ENCODE data around the gene TNS3.

The TNS3 gene

DNA sequence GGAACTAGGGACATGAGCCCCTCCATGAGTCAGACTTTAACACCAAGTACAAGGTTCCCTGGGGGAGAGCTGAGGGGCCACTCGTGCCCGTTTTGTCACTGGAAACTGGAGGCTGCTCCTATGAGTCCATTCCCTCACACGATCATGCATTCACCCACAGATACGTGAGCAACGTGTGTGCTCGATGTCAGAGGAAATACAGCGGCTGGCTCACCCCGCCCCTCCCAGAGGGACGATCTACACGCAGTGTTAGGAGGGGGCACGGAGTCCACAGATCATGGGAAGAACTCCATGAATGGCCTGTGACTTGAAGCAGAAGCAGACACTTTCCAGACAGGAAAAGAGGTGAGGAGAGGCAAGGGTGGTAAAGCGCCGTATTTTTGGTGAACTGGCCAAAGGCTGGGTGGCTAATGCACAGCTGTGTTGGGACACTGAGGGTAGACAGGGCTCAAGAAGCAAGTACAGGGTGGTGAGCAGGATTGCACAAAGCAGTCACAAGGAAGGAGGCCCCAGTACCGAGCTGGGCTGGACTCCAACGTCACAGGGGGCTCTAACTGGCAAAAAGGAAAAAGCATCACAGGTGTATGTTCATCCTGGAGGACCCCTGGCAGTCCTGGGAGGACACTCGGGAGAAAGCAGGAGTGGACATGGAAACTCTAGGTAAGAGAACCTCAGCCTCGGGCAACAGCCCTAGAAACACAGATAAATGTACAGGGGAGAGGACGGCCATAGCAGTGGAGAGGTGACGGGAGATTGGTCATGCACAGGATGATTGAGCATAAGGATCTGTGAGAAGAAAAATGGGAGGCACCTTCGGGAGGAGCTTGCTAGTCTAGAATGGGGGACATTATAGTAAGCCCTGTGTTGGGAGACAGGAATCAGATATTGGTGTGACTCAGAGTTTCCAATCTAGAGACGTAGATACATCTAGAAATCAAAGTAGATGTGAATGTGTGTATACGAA, 41.2 kb downstream of the TNS3 start:
- DNase-seq (ENCODE audit: low spot score), result no peak

DNA sequence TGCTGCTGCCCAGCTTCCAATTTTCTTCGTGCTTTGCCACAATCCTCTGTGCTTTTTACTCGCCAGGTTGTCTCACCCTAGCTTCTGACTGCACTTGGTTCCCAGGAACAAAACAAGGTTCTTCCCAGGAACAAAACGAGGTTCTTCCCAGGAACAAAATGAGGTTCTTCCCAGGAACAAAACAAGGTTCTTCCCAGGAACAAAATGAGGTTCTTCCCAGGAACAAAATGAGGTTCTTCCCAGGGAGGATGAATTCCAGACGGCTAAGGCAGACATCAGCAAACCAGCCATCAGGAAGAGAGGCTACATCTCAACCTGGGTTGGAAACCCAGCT, 41.9 kb downstream of the TNS3 start:
- no peak for DNase-seq (ENCODE audit: low spot score)

DNA sequence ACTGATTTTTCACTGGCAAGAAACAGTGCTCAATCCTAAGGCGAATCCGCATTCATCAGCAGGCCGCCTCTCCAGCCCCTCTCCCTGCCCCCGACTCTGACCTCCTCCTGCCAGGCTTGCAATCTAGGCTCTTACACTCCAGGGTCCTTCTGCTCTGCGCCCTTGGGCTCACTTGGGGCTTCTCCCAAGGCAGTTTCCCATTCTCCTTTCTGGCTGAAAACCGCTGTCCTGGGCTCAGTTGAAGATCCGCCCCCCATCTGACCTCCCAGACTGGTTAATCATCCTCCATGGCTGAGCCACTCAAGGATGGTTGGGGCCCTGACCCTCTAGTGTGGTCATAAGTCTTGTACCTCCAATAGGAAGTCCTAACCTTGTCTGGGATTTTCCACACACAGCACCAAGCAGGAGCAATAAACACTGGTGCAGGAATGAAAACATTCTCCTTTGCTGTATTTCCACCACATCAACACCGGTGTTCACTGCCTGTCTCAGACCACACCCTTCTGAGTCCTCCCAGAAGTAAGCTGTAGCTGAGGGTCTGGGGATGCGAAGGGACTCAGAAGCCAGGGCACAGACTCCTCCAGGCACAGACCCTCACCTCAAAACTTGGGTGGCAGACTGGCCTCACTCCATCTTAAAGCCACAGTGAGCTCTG, 42.4 kb downstream of the TNS3 start:
- no peak for DNase-seq (ENCODE audit: low spot score)

DNA sequence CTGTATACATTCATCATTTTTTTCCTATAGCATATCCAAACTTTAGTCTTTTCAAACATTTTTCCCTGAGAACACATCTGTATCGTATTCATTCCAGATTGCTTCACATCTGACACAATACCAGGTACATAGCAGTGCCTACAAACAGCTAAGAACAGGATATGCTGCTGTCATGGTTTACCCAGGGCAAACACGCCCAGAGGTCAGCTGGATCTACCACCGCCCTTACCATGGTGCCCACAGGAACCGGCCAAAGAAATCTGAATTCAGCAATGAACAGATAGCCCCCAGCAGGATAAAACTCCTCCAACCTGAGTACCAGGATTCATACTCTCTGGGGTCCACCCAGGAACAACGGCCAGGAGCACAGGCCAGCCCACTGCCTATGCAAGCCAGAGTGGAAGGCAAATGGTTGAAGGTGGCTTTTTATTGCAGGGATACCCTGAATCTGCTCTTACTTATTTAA, 43.0 kb downstream of the TNS3 start:
- DNase-seq (ENCODE audit: low spot score), result no peak

DNA sequence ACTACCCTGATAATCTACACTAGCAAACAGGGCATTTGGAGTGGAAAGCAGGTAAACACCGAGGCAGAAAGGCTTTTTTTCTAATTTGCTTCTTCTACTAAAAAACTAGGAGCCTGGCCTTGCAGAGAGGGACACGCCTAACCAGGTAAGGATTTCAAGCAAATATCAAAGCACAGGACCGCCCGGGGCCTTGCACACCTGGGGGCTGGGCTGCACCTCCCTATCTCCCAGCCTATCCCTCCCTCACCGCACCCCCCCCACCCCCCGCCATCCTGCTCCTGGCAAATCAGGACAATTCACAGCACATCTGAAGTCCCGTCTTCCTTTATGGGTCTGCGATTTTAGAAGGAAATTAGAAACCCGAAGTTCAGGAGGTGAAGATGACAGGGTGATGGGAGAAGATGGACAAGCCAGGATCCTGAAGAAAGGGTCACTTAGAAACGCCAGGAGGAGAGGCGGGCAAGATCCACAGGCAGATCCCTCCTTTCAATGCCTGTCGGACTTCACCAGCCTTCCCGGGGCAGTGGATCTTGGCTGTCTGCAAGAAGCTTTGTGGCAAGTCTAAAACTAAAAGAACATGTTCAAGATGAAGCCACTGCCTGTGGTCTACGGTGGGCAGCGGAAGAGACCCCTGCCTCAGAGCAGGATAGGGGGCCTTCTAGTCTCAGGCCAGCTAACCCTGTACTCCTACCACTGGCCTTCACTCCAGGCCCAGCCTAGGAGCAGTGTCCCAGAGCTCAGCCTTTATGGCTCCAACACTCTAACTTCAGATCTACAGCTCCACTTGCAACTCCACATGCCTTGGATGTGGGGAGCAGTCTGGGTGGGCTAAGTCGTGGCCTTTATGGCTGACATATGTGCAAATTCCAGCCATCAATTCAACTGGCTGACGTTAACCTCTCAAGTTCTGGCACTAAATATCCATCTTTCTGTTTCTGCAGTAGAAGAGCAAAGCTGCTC, 43.9 kb downstream of the TNS3 start:
- DNase-seq (ENCODE audit: low spot score), result no peak

DNA sequence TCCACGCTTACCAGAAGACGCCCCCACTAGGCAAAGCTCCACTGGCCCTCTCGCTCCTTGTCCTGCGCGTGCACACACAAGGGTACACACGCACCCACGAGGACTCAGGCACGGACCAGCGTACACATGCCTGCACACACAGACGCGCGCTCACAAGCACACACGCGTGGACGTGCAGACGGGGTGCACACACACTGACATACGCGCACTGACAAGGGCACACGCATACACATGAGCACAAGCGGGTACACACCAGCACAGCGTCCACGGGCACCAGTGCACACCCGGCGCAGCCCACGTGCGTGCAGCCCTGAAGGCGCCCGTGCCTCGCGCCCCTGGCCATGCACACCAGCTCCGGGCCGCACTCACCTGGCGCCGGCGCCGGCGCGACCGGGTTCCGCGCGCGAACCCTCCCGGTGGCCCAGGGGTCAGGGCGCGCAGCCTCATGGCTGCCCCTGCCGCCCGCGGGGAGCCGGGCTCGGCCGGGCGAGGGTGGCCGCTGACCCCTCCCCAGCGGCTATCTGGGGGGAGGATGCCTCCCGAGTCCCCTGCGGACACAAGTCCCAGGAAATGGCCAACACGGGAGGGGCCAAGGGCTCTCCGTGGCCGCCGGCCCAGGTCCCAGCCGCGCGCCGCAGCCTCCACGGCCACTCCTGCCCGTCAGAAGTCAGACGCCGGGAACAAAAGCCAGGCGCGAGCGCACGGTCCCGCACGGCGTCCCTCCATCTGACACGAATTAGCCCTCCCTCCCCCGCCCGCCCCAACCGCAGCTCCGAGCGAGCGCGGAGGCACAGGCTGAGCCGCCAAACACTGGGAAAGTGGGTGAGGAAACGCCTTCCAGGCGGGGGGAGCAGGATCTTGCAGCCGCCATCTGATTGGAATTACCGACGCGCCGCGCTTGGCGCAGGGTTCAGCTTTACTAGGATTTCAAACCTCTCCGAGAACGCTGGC, 45.0 kb downstream of the TNS3 start:
- DNase-seq (ENCODE audit: low spot score), result peak; percentile 31

DNA sequence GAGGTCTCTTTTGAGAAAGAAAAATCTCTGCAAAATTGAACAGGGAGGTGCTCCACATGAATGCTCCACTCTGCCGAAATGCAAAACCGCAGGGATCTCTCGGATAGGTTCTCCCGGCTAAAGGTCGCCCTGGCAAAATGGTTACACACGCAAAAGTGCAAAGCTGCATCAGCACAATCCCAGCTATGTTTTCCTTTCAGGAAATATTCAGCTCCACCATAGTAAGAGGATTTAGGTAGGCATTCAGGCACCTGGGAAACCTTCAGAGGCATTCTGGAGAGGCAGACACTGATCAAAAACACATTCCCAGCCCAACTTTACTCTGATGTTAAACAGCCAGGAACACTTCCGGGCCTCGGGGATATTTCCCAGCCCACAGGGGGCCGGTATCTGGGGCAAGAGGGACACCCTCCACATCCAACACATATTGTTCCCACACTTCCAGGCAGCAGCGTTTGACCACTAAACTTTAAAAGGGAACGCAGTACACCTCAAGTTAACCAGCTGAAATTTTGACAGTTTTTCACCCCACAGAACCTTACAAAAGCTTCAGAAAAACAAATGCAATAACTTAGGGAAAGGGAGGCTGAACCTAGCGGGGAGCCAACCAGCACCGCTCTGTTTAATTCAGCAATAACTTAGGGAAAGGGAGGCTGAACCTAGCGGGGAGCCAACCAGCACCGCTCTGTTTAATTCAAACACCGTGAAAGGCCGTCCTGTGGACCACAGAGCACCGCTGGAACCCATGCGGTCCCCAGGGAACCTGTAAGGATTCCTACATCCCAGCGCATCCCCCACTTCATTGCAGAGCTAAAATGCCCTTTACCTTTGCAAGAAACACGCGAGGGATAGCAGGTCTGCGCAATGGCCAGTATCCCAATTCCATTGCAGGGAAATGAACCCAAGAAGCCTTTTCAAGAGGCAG, 45.9 kb downstream of the TNS3 start:
- DNase-seq (ENCODE audit: low spot score), result peak; percentile 64

DNA sequence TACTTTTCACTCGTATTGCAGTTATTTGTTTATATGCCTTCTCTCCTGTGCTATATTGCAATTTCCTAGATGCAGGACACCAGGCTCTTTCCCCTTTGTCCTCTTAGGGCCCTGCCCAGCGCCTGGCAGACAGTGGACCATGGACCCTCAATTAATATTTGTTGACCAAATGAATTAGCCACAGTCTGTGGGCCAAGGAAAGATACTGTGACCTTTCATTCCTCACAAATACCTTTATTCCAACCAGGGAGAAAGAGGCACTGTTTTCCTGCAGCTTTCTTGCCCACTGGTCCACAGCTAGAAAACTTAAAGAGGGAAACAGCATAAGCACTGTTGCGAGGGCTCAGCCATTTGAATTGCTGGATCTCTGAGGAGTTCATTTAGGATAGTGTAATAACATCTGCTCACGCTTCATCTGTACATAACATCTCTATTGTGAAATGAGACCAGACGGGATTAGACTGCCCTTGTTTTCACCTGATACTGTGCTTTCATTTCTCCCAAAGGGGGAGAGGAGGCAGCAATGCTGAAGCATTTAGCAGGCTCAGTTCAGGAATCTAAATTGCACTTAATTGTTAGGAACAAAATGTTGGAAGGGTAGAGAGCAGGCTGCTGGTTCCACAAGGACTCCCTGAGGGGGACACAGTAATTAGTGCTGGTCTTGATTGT, 46.7 kb downstream of the TNS3 start:
- no peak for DNase-seq (ENCODE audit: low spot score)

DNA sequence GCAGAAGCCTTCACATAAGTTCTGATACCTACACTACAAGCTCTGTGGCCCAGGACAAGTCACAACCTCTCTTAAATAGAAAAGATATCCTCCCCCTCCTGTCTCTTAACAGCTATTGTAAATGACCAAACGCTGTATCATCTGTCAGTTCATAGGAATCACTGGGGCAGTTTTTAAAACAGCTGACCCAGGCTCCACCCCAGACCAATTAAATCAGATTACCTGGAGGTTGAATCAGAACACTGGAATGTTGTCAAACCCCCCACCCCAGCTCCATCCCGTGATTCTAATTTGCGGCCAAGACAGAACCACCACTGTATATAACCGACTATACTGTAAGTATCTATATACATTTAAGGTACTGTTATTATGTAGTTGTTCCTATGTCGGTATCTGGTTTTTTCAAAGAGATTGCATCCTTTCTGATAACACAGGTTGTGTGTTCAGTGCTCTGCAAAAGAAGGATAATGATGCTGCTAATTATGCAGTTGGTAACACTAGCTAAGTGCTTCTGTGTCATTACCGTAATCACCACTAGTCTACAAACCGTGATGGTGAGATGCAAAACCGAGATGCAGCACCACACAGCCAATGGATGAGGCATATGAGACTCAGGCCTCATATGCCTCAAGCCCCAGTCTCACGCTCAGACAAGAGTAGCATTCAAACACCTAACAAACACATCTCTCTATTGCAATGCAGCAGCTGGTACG, 47.4 kb downstream of the TNS3 start:
- peak; percentile 81 for DNase-seq (ENCODE audit: low spot score)

DNA sequence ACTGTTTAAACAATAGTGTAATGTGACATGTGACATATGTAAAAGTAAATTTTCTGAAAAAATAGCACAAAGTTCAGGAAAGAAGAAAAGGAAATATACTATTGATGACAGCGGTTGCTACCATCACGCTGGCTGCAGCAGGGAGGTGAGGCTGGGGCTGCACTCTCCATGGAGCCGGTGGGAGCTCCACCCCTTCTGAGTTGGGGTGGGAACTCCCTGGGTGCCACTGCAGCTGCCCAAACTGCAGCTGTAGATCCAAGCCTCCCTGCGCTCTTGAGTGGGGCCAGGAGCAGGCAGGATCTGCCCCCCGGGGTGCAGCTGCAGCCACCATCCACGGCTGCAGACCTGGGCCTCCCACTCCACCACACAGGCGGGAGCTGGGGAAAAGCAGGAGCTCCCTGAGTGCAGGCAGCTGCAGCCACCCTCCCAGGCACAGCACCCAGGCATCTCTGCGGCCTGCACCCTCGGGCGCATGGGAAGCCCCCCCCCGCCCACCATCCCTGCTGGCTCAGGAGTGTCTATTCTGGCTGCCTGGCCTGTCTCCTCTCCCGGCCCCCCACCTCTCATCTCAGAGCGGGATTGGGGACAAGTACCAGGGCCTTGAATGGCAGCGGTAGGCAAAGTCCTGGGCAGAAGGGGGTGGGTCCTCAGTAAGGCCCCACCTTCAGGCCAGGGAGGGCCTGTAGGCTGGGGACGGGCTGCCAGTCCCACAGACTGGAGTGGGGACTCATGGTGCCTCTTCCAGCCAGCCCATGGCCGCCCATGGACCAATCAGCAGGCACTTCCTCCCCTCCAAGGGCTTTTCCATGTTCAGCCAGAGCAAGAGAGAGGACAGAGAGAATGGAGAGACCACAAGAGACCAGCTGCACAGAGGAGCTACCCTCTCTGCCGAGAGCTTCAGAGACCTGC, 50.1 kb downstream of the TNS3 start:
- DNase-seq (ENCODE audit: low spot score), result no peak

DNA sequence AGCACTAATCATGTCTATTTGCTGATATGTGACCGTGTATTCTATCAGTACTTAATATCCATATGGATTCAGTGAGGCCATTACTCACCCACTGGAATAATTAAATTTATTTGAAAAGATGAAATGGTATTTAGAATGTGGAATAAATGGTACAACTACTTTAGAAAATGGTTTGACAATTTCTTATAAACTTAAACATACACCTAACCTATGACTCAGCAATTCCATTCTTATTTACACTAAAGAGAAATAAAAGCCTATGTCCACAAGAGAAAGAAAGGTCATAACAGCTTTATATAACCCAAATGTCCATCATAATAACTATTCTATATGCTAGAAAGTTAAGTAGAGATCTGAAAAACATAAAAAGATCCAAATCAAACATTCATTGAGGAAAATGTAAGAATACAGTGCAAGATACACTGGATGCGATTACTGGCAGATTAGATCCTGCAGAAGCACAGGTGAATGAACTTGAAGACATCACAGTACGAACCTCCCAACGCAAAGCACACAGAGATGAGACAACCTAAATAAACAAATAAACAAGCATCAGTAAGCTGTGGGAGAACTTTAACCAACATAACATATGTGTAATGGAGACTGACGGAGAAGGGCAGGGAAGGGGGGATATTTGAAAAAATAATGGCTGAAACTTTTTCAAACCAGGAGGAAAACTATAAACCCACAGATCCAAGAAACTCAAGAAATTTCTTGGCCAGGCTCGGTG, 51.9 kb downstream of the TNS3 start:
- DNase-seq (ENCODE audit: low spot score), result no peak

DNA sequence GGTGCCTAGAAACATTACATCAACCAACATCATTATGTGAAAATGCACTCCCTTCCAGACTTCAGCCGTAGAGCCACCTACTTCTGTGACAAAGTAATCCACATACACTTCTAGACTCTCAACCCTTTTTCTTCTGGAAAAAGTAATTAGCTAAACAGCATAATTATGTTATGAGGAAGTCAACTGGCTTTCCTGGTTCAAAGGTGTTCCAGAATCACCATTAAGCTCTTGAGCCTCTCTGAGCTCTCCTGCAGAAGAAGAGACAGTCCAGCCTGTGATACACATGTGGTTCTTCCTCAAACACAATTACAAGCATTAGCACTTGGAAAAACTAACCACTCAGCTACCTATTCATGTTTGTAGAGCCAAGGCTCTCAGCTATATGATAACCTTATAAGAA, 52.5 kb downstream of the TNS3 start:
- no peak for DNase-seq (ENCODE audit: low spot score)

DNA sequence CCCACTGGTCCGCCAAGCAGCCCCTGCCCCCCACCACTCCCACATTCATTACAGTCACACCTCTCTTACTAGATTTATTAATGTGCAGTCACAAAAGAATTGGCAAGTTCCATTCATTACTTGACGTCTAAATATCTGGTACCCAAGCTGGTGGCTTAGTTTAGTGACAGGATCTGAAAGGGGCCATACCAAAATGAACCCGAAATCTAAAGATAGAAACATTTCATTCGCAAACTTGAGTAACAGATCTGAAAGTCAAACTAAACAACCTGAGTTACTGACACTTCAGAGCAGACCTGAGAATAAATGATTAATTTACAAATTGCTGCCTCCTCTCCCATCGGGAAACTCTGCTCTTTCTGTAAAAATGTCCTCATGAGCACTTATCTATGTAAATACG, 53.4 kb downstream of the TNS3 start:
- no peak for DNase-seq (ENCODE audit: low spot score)

DNA sequence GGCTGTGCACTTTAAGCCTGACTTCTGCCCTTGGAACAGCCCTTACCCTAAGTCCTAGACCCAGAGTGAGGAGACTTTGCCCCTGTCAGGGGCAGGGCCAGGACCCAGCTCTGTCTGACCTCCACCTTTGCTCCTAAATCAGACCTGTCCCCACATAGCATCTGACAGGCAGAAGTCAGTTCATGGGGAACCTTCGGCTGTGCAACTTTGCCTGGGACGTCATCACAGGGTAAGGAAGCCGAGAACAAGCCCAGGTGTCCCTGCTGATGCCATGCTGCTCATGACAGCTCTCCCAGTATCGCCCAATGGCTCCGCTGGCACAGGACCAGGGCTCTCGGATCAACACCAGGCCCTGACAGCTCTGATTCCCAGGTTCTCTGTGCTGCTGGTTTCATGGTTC, 55.4 kb downstream of the TNS3 start:
- no peak for DNase-seq (ENCODE audit: low spot score)

DNA sequence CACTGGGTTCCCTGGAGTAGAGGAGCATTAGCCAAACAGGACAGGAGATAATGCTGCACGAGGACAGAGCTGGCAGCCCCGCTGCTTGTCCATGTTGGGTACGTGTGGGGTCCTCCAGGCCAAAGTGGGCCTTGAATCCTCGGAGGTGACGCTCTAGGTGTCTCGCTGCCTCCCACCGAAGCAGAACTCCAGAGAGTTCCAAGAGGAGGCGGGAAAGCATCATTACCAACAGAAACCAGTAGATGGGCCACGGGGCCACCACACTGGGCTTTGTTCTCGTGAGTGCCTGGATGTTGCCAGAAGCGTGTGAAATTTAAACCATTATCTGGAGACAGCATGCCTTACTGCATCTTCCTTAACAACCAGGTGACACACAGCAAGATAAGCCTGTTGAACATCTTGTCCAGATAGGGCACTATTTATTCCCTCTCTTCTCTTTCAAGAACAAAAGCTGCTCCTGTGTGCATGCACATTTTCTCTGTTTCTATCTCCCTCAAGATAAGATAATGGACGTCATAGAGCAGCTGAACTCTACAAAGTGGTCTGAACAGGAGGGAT, 56.8 kb downstream of the TNS3 start:
- no peak for DNase-seq (ENCODE audit: low spot score)

DNA sequence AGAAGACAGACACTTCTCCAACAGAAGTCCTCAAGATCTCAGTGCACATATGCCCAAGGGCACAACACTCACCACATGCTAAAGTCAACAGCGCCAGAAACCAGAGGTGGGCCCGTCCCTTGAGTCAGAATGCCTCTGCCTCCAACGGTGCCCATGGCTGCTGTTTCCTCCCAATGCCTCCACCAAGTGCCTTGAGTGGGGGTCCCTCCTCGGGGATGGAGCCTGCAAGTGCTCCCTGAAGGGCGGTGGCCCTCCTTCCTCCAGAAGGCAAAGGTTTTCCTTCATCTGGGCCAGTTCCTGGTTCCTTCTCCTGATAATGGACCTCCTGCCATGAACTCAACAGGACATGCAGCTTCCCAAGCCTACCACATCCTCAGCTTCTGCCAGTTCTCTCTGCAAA, 58.5 kb downstream of the TNS3 start:
- no peak for DNase-seq (ENCODE audit: low spot score)

All from SW480 (cell line).